Large intestine (tissue), 3 donors: ENCODE measurements around the gene NOX3. TPM values are rescaled to one million over a fixed set of nuclear protein-coding genes. Genes with fewer than 3 reads are reported as not detected.

Source experiments
- DNase-seq, 2 donors: peaks; one replicate each; pipeline versions ENCODE4 v3.0.0 to v3.0.0-alpha.2; 2013
- H3K27ac ChIP-seq: one replicate; pipeline ENCODE4 v1.5.1; 2013; ENCODE audit warnings: low read length
- H3K27me3 ChIP-seq: 2 replicates; pipeline ENCODE4 v1.6.1; 2013; ENCODE audit warnings: low read length; ENCODE audit not compliant: control insufficient read depth, insufficient read depth
- H3K36me3 ChIP-seq: 2 replicates; pipeline ENCODE4 v1.6.1; 2013; ENCODE audit warnings: low read length; ENCODE audit not compliant: control insufficient read depth, insufficient read depth
- H3K4me1 ChIP-seq: one replicate; pipeline ENCODE4 v1.6.1; 2013; ENCODE audit warnings: low read length; ENCODE audit not compliant: control insufficient read depth, insufficient read depth
- H3K4me3 ChIP-seq: one replicate; pipeline ENCODE4 v1.5.1; 2013; ENCODE audit warnings: low read length
- H3K9me3 ChIP-seq: one replicate; pipeline ENCODE4 v1.6.1; 2013; ENCODE audit warnings: mild to moderate bottlenecking, low read depth, low read length, moderate library complexity; ENCODE audit not compliant: control insufficient read depth
- WGBS: methylation state at CpG from one replicate; pipeline ENCODE4 v1.1.5; 2013; ENCODE audit warnings: low lambda C conversion rate; ENCODE audit not compliant: insufficient coverage; 5-methylcytosine and 5-hydroxymethylcytosine counted together
- polyA plus RNA-seq: library from polyadenylated mRNA; unstranded; fragments of 120-200 nt; gene quantifications from one replicate; pipeline ENCODE4 v1.2.1, GENCODE V29; 2013

Gene NOX3
- polyA plus RNA-seq, 1 donor: not detected

DNA sequence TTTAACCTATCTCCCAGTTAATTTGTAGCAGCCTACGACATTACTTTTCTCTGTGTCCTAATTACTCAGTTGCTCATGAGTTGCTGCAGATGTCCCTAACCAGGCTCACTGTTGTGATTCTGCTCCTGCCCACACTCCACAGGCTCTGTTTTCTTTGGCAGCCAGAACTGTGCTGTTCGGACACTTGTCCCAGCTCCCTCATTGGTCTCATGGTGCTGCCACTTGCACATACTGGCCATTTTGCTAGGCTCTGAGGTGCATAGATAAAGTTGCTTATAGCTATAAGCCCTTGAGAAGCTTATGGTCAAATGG is 55.0 kb downstream of the NOX3 start:
- H3K4me3 ChIP-seq: no peak overlapping the region
- H3K4me1 ChIP-seq: no peaks in the 10 kb centered on the region
- H3K9me3 ChIP-seq: no peaks in the 10 kb centered on the region
- H3K36me3 ChIP-seq: no peaks in the 10 kb centered on the region
- no peak for DNase-seq
- H3K27ac ChIP-seq: no peak overlapping the region
- no CpG with 5 or more reads among the region's 2 CpGs for WGBS
- no peaks in the 10 kb centered on the region for H3K27me3 ChIP-seq

DNA sequence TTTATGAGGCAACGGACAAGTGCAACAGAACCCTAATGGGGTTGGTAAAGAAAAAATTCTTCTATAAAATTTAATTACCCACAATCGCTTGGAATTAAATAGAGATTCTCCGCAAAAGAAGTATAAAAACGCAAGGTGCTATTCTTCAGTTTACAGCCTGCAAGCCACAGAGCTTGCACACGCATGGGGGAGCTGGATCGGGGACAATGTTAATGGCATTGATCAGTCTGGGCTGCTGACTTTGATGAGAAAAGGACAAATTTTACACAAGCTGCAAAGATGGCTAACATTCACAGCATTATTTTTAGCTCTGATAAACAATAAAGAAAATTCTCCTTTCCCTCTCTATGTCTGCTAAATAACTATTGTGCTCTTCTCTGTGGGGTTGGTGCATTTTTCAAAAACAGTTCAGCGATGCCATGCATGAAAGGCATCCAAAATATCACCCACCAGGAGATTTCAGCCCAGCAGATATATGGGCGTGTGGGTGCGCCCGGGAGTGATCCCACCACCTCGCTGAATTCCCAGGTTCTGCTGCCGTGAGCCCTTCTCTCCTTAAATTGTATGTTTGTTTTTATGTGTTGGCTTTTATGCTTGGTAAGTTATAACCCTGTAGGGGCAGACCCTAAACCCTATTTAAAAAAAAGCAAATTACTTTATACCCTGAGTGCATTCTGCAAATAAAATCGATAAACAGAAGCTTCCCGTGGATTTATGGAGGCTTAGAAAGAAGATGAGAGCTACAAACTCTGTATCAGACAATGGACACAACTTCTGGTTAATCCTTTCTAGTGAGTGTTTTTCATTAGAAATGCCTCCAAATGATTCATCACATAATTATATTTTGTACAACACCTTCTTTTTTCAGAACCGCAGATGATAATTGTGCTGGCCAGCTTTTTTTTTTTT is 55.6 kb downstream of the NOX3 start:
- DNase-seq: no peak
- H3K27ac ChIP-seq: no peak overlapping the region
- no peaks in the 10 kb centered on the region for H3K36me3 ChIP-seq
- H3K4me3 ChIP-seq: no peak overlapping the region
- 94% methylated on average over 3 of the region's 15 CpGs for WGBS
- no peaks in the 10 kb centered on the region for H3K9me3 ChIP-seq
- H3K27me3 ChIP-seq: no peaks in the 10 kb centered on the region
- H3K4me1 ChIP-seq: no peaks in the 10 kb centered on the region

DNA sequence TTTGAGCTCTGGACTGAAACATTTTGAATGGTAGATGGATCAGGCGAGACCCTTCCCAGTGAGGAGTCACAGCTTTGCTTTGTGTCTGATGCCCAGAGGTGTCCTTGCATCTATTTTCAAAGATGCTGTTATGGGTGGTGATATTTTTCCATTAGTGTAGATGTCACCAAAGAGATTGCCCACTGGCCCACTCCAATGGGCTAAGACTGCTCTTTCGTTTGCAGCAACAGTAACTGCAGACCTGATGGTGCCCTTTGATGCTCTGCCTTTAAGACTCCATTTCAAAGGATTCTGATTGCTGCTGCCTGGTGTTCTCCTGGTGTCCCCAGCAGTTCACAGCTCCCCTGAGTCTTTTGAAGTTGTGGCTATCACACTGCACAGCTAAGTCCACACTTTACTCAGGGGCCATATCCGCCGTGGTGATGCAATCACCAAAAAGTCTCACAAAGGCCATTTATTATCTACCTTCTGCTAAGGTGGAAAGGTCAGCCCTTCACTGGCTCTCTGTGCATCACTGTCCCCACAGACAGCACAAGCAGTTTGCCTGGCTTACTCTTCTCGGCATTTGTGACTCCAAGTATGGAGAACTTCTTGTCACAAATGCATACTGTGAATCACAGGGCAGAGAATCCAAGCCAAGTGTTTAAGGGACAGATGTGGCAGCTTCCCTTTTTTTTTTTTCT is 56.4 kb downstream of the NOX3 start:
- Histone ChIP-seq H3K4me3 (no peak overlapping the region), H3K27me3 (no peaks in the 10 kb centered on the region), H3K4me1 (no peaks in the 10 kb centered on the region), H3K27ac (no peak overlapping the region), H3K9me3 (no peaks in the 10 kb centered on the region), H3K36me3 (no peaks in the 10 kb centered on the region)
- WGBS: no CpG with 5 or more reads among the region's 5 CpGs
- DNase-seq: peak; percentile 17 to 64

DNA sequence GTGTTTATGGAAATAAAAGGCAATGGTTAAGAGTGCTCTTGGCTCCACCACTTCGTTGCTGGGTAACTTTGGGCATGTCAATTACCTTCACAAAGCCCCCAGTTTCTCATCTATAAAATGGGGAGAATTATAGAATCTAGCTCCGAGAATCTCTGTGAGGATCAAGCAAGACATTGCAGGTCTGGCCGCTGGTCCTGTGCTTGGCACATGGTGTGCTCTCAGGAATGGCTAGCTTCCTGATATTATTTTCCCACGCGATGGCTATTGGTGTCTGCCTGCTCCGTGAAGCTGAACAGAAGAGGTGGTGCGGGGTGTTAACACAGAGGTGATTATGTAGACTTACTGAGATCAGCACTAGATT is 57.0 kb downstream of the NOX3 start:
- Histone ChIP-seq H3K4me1 (no peaks in the 10 kb centered on the region), H3K9me3 (no peaks in the 10 kb centered on the region), H3K36me3 (no peaks in the 10 kb centered on the region), H3K27me3 (no peaks in the 10 kb centered on the region), H3K27ac (no peak overlapping the region), H3K4me3 (no peak overlapping the region)
- WGBS: 100% methylated on average over 2 of the region's 7 CpGs
- no peak for DNase-seq

DNA sequence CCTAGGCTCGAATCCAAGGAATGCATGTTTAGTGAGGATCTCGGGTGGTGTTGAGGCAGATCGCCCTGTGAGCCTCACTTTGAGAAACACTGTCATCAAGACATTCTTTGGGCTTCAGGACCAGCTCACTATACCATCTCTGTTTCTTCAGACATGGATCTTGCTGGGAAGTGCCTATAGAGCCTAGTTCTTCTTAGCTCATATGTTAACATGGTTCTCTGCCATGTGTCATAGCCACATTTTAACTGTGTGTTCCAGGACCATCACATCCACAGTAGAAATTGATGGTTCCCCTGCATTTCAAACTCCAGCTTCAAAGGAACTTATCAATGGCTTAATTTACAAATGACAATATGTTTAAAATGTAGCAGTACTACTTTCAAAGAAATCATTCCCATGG is 57.4 kb downstream of the NOX3 start:
- WGBS: no CpG with 5 or more reads among the region's 3 CpGs
- no peaks in the 10 kb centered on the region for H3K27me3 ChIP-seq
- no peaks in the 10 kb centered on the region for H3K36me3 ChIP-seq
- no peak overlapping the region for H3K4me3 ChIP-seq
- no peaks in the 10 kb centered on the region for H3K4me1 ChIP-seq
- no peak overlapping the region for H3K27ac ChIP-seq
- DNase-seq: no peak
- no peaks in the 10 kb centered on the region for H3K9me3 ChIP-seq

DNA sequence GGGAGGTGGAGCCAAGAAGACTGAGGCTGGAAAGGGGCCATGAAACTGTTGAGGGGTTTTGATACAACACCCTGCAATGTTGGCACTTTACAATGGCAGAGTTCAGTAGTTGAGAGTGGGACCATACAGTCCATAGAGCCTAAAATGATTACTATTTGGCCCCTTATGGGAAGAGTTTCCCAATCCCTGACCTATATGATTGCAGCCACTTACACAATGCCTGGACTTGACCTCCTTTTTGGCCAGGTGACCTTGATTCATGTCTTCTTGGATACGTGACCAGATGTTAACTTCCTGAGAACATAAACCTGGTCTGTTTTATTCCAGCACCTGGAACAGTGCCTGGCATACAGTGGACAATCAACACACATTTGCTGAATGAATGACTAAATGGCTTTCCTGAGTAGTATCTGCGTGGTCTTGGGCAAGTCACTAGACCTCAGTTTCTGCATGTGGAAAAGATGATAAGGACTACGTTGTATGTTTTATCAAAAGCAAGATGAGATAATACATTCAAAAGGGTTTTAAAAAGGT is 58.4 kb downstream of the NOX3 start:
- H3K36me3 ChIP-seq: no peaks in the 10 kb centered on the region
- H3K27ac ChIP-seq: no peak overlapping the region
- no peaks in the 10 kb centered on the region for H3K27me3 ChIP-seq
- H3K9me3 ChIP-seq: no peaks in the 10 kb centered on the region
- no peak for DNase-seq
- no CpG with 5 or more reads among the region's 3 CpGs for WGBS
- no peaks in the 10 kb centered on the region for H3K4me1 ChIP-seq
- no peak overlapping the region for H3K4me3 ChIP-seq

DNA sequence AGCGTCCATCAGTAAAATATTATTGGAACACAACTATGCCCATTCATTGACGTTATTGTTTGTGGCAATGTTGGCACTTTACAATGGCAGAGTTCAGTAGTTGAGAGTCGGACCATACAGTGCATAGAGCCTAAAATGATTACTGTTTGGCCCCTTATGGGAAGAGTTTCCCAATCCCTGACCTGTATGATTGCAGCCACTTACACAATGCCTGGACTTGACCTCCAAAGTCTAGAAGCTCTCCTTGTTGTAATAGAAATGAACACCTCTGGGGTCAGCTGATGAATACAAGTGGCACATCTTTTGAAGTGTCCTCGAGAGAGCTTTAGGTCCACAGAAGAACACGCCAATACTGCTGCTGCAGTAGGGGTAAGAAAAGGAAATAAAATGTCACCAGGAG is 59.0 kb downstream of the NOX3 start:
- Histone ChIP-seq H3K27me3 (no peaks in the 10 kb centered on the region), H3K9me3 (no peaks in the 10 kb centered on the region), H3K4me1 (no peaks in the 10 kb centered on the region), H3K27ac (no peak overlapping the region), H3K36me3 (no peaks in the 10 kb centered on the region), H3K4me3 (no peak overlapping the region)
- WGBS: no CpG with 5 or more reads among the region's 5 CpGs
- DNase-seq: no peak

DNA sequence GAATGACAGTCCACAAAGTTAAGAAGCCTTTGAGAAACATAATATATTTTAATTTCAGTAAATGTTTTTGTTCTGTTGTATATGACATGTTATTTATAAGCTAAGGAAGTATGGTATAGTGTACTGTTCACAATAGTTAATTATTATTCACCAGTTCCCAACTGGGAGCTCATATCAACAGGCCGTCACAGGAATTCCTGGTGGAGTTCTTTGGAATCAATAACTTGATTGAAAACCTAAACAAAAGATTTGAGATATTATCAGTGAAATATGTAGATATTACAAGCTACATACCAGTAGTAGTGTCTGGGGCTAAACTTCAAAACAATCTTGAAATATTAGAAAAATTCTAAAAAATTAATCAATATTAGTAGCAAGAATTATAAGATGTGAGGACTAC is 60.3 kb downstream of the NOX3 start:
- no peak for DNase-seq
- WGBS: no CpG with 5 or more reads among the region's 1 CpG
- no peaks in the 10 kb centered on the region for H3K9me3 ChIP-seq
- H3K4me3 ChIP-seq: no peak overlapping the region
- H3K36me3 ChIP-seq: no peaks in the 10 kb centered on the region
- H3K4me1 ChIP-seq: no peaks in the 10 kb centered on the region
- H3K27ac ChIP-seq: no peak overlapping the region
- no peaks in the 10 kb centered on the region for H3K27me3 ChIP-seq

DNA sequence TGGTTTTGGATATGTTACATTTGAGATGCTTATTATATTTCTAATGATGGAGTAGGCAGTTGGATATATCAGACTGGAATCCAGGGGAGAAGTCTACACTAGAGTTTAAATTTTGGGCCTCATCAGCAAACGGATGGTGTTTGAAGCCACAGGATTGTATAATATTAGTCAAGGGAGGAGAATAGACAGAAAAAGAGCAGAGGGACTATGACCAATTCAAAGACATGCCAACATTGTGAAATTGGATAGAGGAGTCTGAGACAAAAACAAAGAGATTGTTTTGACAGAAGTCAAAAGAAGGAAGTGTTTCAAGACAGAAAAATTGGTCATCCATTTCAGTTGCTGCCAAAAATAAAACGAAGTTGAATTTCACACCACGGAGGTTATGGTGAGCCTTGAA is 66.5 kb downstream of the NOX3 start:
- H3K9me3 ChIP-seq: no peaks in the 10 kb centered on the region
- no peaks in the 10 kb centered on the region for H3K27me3 ChIP-seq
- H3K4me3 ChIP-seq: no peak overlapping the region
- WGBS: 100% methylated on average over 1 of the region's 3 CpGs
- no peak overlapping the region for H3K27ac ChIP-seq
- H3K4me1 ChIP-seq: no peaks in the 10 kb centered on the region
- DNase-seq: no peak
- no peaks in the 10 kb centered on the region for H3K36me3 ChIP-seq

DNA sequence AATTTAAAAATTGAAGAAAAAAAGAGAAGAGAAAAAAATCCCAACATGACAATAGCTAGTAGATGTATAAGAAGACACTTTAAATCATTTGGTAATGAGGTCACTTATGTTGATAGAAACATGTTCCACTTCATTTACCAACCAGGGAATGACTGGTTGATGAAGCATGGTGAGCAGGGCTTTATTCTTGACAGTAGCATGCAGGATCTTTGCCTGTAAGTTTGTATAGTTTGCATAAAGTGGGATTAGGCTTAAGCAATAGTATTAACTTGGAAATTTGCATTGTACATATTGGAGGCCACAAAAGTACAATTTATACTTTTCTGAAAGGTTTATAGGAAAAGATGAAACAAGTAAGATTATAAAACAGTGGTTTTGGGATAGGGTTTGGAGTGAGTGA is 67.0 kb downstream of the NOX3 start:
- Histone ChIP-seq H3K36me3 (no peaks in the 10 kb centered on the region), H3K9me3 (no peaks in the 10 kb centered on the region), H3K4me1 (no peaks in the 10 kb centered on the region), H3K27me3 (no peaks in the 10 kb centered on the region), H3K4me3 (no peak overlapping the region), H3K27ac (no peak overlapping the region)
- no peak for DNase-seq

DNA sequence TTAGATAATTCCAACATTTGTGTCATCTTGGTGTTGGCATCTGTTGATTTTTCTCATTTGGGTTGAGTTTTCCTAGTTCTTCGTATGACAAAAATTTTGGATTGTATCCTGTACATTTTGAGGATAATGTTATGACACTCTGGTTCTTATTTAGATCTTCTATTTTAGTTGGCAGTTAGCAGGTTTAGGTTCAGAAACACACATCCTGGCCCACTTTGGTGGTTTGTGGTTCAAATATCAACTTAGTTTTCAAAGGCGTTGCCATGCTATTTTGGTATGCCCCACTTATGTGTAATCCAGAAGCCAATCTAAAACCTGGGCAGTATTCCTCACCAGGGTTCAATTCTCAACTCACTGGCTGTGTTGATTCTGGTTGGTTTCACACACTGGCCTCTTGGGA is 68.2 kb downstream of the NOX3 start:
- Histone ChIP-seq H3K4me1 (no peaks in the 10 kb centered on the region), H3K9me3 (no peaks in the 10 kb centered on the region), H3K27ac (no peak overlapping the region), H3K36me3 (no peaks in the 10 kb centered on the region), H3K27me3 (no peaks in the 10 kb centered on the region), H3K4me3 (no peak overlapping the region)
- DNase-seq: no peak
- 100% methylated on average over 1 of the region's 2 CpGs for WGBS
